Measurements from ENCODE around the gene ASRGL1. TPM values are rescaled to one million over a fixed set of nuclear protein-coding genes. Genes with fewer than 3 reads are reported as not detected.

The ASRGL1 gene
- total and polyA plus RNA-seq, 2 donors from 2014 or later: 62.2 to 85.6 TPM

DNA sequence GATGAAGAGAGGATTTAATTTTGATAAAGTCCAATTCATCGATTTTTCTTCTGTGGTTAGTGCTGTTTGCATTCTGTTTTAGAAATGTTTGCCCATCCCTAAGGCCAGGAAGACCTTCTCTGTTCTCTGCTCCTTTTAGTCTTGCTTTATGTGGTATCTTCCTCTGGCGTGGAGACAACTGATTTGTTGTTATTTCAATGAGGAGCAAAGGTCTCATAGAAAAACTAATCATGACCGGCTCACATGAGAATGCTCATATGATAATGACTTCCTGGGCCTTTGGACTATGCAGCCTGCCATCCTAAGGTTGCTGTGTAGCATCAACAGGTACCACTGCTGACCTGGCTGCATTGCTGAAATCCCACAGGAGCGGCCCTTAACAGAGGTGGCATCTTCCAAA lies 101.4 kb downstream of the ASRGL1 start:
- Histone ChIP-seq H3K27ac (ENCODE audit: low read depth in 2 of 2, low read length in 2 of 2) (no peak overlapping the region), H3K27me3 (ENCODE audit: control insufficient read depth, insufficient read depth, low read length) (no peaks in the 10 kb centered on the region), H3K9ac (ENCODE audit: low read length in 3 of 3) (no peak overlapping the region), H3K4me3 (ENCODE audit: low read length in 3 of 3) (no peak overlapping the region), H3K36me3 (ENCODE audit: control insufficient read depth in 2 of 3, insufficient read depth in 3 of 3, low read length in 3 of 3) (no peaks in the 10 kb centered on the region), H3K4me1 (ENCODE audit: control insufficient read depth in 2 of 3, insufficient read depth in 2 of 3, low read depth in 1 of 3, low read length in 3 of 3) (peaks cover 2 to 7% (median 4%) of the 10 kb centered on the region in 3 donors), H3K9me3 (ENCODE audit: control insufficient read depth in 2 of 3, insufficient read depth in 1 of 3, low read length in 3 of 3) (no peaks in the 10 kb centered on the region)
- no peak for DNase-seq
- TF ChIP-seq, protein P1, sequence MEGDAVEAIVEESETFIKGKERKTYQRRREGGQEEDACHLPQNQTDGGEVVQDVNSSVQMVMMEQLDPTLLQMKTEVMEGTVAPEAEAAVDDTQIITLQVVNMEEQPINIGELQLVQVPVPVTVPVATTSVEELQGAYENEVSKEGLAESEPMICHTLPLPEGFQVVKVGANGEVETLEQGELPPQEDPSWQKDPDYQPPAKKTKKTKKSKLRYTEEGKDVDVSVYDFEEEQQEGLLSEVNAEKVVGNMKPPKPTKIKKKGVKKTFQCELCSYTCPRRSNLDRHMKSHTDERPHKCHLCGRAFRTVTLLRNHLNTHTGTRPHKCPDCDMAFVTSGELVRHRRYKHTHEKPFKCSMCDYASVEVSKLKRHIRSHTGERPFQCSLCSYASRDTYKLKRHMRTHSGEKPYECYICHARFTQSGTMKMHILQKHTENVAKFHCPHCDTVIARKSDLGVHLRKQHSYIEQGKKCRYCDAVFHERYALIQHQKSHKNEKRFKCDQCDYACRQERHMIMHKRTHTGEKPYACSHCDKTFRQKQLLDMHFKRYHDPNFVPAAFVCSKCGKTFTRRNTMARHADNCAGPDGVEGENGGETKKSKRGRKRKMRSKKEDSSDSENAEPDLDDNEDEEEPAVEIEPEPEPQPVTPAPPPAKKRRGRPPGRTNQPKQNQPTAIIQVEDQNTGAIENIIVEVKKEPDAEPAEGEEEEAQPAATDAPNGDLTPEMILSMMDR (IDR thresholded peaks at IDR 0.05; ENCODE audit: borderline replicate concordance, extremely low read depth, insufficient read depth): no peak
- no peak for FAIRE-seq
- intact Hi-C loops (cut with DNase I): no loop called here

DNA sequence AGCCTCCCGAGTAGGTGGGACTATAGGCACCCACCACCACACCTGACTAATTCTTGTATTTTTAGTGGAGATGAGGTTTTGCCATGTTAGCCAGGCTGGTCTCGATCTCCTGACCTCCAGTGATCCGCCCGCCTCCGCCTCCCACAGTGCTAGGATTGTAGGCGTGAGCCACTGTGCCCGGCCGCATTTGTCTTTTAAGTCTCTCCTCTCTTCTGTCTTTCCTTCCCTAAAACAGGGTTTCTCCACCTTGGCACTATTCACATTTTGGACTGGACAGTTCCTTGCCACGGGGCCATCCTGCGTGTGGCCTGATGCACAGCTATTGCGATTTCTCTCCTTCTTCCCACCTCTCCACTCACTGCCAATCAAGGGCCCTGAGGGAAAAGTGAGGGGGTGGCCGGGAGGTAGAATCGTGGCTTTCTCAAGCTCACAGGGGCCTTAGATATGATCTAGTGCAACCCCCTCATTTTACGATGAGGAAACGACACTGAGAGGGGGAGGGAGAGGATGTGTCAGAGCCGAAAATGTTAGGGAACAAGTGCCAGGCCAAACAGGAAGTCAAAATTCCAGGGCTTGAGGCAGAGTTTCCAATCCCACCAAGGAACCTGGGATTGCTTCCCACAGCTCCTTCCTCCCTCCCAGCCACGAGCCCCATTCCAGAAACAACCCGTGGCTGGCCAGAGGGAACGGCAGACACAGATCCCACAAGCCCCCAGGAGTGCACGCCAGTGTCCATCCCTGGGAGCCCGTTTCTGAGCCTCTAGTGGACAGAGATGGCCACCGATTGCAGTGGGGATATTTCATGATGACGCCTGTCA lies 102.7 kb downstream of the ASRGL1 start:
- H3K27ac ChIP-seq (ENCODE audit: low read depth in 2 of 2, low read length in 2 of 2): peak overlapping the region in 1 of 2 donors; percentile 7
- no peaks in the 10 kb centered on the region for H3K36me3 ChIP-seq (ENCODE audit: control insufficient read depth in 2 of 3, insufficient read depth in 3 of 3, low read length in 3 of 3)
- TF ChIP-seq, protein P1 (IDR thresholded peaks at IDR 0.05; ENCODE audit: borderline replicate concordance, extremely low read depth, insufficient read depth): no peak
- H3K9me3 ChIP-seq (ENCODE audit: control insufficient read depth in 2 of 3, insufficient read depth in 1 of 3, low read length in 3 of 3): no peaks in the 10 kb centered on the region
- H3K4me3 ChIP-seq (ENCODE audit: low read length in 3 of 3): no peak overlapping the region
- intact Hi-C loops (cut with DNase I): no loop called here
- FAIRE-seq (no peak), DNase-seq (peak in 1 of 5 donors; percentile 68)
- H3K4me1 ChIP-seq (ENCODE audit: control insufficient read depth in 2 of 3, insufficient read depth in 2 of 3, low read depth in 1 of 3, low read length in 3 of 3): peaks cover 3 to 8% (median 7%) of the 10 kb centered on the region in 3 donors
- no peaks in the 10 kb centered on the region for H3K27me3 ChIP-seq (ENCODE audit: control insufficient read depth, insufficient read depth, low read length)
- no peak overlapping the region for H3K9ac ChIP-seq (ENCODE audit: low read length in 3 of 3)

Other genes starting within 250 kb of the ASRGL1 start
- gene INCENP, start 213.4 kb upstream of the ASRGL1 start, total RNA-seq: 17.5 TPM
- 2.9 TPM for gene INCENP, start 213.4 kb upstream of the ASRGL1 start, polyA plus RNA-seq (ENCODE audit: insufficient read depth, low read depth, low replicate concordance)
- not detected for gene SCGB1D1, start 147.2 kb upstream of the ASRGL1 start, total RNA-seq
- gene SCGB1D1, start 147.2 kb upstream of the ASRGL1 start, polyA plus RNA-seq (ENCODE audit: insufficient read depth, low read depth, low replicate concordance): not detected
- 2.2 TPM for gene SCGB2A1, start 128.8 kb upstream of the ASRGL1 start, total RNA-seq
- 1.7 TPM for gene SCGB2A1, start 128.8 kb upstream of the ASRGL1 start, polyA plus RNA-seq (ENCODE audit: insufficient read depth, low read depth, low replicate concordance)
- gene SCGB1D2, start 95.2 kb upstream of the ASRGL1 start, total RNA-seq: 0.60 TPM
- 5.6 TPM for gene SCGB1D2, start 95.2 kb upstream of the ASRGL1 start, polyA plus RNA-seq (ENCODE audit: insufficient read depth, low read depth, low replicate concordance)
- gene SCGB2A2, start 67.3 kb upstream of the ASRGL1 start, total RNA-seq: not detected
- not detected for gene SCGB2A2, start 67.3 kb upstream of the ASRGL1 start, polyA plus RNA-seq (ENCODE audit: insufficient read depth, low read depth, low replicate concordance)
- not detected for gene SCGB1D4, start 38.4 kb upstream of the ASRGL1 start, total RNA-seq
- not detected for gene SCGB1D4, start 38.4 kb upstream of the ASRGL1 start, polyA plus RNA-seq (ENCODE audit: insufficient read depth, low read depth, low replicate concordance)
- not detected for gene SCGB1A1, start 81.6 kb downstream of the ASRGL1 start, total RNA-seq
- not detected for gene SCGB1A1, start 81.6 kb downstream of the ASRGL1 start, polyA plus RNA-seq (ENCODE audit: insufficient read depth, low read depth, low replicate concordance)
- gene AHNAK, start 209.4 kb downstream of the ASRGL1 start, total RNA-seq: 700 TPM
- 36.6 TPM for gene AHNAK, start 209.4 kb downstream of the ASRGL1 start, polyA plus RNA-seq (ENCODE audit: insufficient read depth, low read depth, low replicate concordance)
- gene EEF1G, start 236.4 kb downstream of the ASRGL1 start, total RNA-seq: 1,136 TPM
- 1,809 TPM for gene EEF1G, start 236.4 kb downstream of the ASRGL1 start, polyA plus RNA-seq (ENCODE audit: insufficient read depth, low read depth, low replicate concordance)